Fibroblast of peridontal ligament (primary cell): ENCODE data around the gene AGRP.
"Not testable (repeated sequence)": the region's sequence is repeated elsewhere in the genome, so short reads cannot be mapped to it uniquely, and the experiment has no call there.

Experiments
- DNase-seq: peaks from one replicate; pipeline ENCODE4 v3.0.0-alpha.2; 2010; ENCODE audit errors: extremely low read depth

The AGRP gene, protein sequence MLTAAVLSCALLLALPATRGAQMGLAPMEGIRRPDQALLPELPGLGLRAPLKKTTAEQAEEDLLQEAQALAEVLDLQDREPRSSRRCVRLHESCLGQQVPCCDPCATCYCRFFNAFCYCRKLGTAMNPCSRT

DNA sequence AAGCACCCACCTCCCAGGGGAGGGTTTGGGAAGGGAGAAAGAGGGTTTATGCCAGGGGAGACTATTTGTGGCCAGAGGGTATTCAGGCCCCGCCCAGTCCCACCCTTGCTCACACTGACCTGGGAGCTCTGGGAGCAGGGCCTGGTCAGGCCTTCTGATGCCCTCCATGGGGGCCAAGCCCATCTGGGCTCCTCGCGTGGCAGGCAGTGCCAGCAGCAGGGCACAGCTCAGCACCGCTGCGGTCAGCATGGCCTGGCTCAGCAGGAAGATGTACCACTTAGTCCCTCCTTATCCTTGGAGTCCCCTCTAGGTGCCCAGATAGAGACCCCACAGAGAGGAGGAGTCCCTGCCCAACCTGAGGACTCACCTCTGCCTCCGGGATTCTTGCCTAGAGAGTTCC, at the start of gene AGRP:
TSS of gene AGRP (minus strand) at position 398 of the 400 bp plus-strand sequence. CDS start at position 249, 149 bp downstream.
- DNase-seq = no peak

DNA sequence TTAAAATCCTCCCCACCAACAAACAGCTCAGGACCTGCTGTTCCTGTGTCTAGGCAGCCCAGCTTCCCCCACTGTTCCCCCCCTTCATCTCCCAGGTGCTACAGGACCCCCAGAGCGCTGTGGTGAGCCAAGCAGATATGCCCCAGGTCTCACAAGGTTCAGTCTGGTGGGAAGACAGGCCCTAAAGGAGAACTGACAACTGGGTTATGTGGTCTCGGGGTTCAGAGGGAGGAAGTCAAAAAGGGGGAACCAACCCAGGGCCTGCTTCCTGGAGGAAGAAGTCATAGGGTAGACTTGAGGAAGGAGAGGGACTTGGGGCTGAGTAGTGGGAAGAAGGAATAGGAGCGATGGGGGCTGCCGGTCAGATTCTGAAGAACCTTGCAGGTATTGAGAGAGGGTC, 47.9 kb upstream of the AGRP start:
- DNase-seq = no peak

DNA sequence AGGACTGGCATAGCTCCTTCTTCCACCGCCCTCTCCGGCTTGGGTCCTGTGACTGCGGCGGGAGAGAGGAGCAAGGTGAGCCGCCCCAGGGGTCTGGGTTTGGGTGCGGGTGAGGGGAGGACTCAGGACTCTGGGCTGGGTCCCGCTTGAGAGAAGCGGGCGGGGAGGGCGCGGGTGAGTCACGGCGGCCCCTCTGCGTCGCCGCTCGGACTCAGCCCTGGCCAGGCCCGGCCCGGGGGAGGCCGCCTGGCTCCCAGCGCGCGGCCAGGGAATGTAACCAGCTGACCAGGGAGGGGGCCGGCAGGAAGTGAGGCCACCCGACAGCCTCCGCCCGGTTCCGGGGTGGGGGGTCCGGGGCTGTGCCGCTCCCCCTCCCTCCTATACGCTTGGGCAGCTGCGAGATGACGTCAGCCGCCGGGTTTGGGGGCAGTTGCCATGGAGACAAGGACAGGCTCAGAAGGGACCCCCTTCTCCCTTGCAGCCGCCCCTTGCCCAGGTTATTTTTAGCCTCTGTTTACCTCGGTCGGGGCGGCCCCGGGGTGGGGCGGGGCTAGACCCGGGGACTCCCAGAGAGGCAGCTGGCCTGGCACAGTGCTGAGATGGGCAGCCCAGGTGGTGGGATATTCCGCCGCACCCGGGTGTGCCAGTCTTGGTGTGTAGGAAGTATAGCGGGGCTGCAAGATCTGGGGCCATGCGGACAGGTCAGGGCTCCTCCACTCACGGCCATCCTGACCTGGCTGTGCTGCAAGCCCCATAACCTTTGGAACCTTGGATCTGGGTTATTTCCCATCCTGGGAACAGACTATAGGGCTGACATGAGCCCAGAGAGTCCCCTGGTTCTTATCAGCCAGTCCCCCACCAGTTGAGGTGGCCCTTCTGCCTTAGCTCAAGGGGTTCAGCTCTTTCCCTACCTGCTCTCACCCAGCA, 46.9 kb upstream of the AGRP start:
- peak; percentile 60 for DNase-seq

DNA sequence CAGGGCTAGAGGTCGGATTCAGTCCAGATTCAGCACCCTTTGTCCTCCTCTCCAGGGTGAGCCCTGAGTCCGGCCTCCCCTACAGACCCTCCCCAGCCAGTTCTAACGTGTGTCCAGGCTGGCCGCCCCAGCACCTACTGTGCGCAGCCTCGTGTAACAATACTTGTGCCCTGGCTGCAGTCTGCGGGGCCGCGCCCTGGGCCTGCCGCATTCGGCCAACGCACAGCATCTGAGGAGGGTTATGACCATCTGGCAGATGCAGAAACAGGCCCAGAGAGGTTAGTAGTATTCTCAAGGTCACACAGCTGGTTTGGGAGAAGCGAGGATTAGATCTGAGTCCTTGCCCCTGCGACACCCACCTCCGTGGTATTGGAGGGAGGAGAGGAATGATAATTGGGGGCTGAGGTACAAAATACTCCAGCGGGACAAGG, 46.2 kb upstream of the AGRP start:
- no peak for DNase-seq

DNA sequence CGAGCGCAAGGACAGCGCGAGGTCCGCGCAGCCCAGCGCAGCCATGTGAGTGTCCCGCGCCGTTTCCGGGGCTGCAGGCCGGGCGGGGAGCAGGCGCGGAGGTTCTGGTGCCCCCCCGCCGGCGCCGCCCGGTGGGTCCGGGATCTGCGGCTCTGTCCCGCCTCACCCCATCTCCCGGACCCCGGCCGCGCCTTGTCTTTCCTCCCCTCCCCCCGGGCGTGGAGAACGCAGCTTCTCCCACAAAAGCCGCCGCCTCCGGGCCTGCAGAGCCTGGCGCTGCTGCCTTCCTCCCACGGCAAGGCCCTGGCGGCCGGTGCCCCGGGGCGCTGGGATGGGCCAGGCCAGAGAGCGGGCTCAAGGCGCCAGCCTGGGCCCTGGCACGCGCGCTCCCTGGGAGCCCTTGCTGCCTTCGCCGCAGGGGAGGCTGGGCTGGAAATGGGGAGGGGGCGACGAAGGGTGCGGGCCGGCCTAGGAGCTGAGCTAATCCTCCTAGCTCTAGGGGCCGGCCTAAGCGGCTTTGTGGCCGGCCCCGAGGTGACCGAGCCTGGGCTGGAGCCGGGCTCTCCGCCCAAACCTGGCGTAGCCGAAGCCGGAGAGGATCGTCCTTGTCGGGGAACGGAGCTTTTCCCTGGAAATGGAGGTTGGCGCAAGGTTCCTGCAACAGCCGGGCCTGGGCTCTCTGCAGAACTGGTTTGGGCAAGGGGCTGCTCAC, 45.7 kb upstream of the AGRP start:
- no peak for DNase-seq

DNA sequence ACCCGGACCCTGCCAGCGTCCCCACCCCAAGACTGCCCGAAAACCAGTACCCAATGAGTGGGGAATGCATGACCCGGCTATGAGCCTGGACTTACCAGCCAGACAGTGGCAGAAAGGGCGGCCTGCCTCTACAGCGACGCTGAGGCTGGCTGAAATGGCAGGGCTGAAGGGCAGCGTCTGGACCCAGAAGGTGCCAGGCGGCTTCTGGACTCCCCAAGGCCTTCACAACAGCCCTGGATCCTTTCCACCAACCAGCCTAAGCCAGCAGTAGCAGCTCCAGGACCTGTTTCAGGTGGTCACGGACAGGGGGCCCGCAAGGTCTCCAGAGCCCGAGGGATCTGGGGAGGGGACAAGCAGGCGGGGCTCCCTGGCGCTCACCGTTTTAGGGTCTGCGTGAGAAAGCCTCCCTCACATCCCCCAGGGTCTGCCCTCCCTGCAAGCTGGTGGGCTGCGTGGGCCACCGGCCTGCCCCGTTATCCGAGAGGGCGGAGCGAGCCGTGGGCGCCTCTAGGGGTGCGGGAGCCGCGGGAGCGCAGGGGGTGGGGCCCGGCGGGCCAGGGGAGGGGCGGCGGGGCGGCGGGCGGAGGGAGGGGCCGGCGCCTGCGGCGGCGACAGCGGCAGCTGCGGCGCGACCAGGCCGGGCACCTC, 45.0 kb upstream of the AGRP start, which contains the start of gene RIPOR1:
TSS of gene RIPOR1 (plus strand) at position 608 of the 648 bp plus-strand sequence. CDS start 9,618 bp downstream, outside the sequence.
- no peak for DNase-seq

DNA sequence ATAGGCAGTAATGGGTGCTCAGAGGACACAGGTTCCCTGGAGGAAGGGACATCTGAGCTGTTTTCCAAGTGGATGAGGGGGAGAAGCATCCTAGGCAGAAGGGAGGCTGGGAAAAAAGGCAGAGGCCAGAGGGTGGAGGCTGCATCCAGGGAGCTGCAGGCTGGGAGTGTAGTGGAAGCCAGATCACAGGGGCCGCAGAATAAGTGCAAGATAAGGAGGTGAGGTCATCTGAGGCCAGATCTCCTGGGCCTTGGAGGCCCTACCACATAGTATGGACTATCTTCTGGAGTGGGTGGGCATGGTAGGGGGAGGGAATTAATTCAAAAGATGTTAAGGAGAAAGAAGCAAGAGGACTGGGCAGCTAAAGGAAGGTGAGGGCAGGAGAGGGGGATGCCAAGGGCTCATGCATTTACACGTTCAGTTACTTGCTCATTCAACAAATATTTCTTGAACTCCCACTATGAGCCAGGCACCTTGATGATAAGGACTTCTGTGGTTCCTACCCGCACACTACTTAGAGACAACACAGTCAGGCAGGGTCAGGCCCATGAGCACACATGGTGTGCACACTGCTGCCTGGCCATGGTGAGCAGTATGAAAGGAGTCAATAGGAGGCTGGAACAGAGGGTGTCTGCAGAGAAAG, 42.9 kb upstream of the AGRP start:
- no peak for DNase-seq

DNA sequence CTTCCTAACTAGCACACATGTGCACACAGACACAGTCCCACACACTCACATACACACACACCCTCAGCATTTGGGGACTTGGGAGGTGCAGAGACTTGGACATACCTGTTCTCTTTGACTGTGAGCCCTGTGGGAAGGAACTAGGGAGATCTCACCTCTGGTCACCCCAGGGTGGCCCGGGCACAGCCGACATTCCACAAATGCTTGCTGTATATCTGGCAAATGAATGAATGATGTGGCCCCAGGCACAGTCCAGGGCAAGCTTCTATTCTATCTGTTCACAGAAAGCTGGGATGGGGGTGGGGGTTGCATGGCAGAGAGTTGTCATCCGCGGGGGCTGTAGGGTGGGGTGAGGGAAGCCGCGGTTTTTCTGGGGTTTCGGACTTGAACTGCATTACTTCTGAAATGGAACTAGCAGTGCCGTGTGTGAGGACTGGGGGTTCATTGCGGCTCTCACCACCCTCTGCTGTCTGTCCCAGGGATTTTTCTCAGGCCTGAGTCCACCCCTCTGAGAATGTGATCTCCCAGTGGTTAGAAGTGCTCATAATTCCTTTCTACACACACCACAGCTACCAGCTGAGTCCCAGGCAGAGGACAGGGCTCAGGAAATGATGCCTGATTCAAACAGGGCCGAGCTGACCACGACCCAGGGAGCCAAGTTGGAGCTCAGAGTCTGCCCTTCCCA, 42.0 kb upstream of the AGRP start:
- DNase-seq = peak; percentile 54

DNA sequence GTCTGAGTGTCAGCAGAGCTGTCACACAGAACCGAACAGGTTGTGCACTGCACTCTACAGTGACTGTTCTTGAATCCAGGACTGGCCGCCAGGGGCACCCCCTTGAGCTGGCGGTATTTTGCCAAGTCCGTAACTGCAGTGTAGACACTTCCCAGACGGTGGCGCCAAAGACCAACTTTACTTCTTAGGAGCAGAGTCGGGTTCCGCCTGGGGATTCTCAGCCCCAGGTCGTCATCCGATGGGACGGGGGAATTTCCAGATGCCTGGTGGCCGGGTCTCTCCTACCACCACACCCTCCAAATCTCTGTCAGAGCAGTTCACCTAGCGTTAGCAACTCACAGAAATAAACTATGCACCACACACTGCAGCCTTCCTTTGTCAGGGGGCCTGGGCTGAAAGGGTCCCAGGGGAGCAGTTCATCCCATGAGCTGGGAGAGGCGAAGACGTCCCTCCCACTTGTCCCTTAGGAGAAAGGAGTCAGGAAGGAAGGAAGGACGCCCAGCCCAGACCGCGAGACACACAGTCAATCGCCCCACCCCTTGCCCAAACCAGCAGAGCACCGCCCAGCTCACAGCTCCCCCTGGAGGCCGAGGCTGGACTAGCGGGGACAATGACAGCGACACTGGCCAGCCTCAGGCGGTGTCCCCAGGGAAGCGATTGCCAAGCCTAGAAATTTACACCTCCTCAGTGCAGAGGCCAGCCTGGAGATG, 37.9 kb upstream of the AGRP start:
- DNase-seq = peak; percentile 96

DNA sequence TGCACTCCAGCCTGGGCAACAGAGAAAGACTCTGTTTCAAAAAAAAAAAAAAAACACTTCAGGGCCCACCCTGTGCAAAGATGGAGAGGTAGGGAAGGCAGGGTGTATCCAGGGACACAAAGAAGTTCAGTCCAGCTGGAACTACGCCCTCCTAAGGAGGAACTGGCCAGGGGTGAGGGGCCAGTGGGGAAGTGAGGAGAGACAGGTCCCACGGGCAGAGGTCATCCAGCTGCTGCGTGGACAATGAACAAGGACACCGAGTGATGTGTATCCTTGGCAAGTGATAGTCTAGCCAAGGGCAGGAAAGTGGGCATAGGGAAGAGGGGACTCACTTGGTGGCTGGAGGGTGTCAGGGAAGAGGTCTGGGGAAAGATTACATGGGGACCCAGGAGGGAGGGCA, 35.9 kb upstream of the AGRP start:
- DNase-seq = no peak

DNA sequence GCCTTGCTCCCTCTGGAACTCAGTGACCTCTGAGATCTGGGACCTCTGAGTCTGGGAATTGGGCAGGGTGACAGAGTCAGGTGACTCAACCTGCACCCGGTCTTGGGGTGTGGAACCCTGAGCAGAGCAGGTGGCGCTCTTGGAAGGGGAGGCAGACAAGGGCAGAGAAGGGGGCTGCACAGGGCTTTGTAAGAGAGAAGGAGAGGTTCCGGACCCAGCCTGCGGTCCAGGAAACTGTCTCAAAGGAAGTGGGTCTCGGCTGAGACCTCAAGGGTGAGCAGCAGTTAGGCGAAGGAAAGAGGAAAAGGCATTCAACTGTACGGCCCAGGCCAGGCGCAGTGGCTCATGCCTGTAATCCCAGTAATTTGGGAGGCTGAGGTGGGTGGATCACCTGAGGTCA, 35.3 kb upstream of the AGRP start:
- DNase-seq = no peak

DNA sequence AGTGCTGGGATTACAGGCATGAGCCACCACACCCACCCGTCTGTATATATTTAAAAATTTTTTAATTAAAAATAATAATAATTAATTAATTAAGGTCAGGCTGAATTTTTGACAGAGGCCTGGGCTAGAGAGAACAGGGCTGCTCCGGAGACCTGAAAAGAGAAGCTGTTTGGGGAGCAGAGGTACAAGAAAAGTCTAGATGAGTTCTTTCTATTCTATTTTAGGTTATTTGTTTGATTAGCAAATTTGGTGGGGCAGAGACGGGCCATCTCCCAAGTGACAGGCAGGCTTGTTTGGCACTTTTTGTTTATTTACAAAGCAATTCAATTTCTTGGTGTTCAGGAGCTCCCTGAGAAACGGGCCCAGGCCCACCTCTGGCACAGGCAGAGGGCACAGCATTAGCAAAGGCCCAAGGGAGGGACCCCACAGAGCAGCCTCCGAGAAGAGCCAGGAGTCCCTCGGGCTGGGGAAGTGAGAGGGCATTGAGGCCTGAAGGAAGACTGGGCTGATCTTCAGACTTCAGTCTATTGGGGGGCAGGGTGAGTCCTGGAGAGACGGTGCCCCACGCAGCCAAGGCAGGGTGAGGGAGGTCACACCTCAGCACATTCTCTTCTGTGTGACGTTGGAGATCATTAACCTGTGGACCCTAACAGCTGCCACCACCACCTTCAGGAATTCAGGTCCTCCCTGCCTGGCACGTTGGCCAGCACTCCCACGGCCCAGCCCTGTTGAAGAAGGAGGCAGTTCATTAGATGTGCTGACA, 34.5 kb upstream of the AGRP start:
- DNase-seq = no peak

DNA sequence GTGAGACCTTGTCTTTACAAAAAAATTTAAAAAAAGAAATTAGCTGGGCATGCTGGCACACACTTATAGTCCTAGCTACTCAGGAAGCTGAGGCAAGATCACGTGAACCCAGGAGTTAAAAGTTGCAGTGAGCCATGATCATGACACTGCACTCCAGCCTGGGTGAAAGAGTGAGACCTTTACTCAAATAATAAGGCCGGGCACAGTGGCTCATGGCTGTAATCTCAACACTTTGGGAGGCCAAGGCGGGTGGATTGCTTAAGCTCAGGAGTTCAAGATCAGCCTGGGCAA, 33.8 kb upstream of the AGRP start:
- DNase-seq = no peak

DNA sequence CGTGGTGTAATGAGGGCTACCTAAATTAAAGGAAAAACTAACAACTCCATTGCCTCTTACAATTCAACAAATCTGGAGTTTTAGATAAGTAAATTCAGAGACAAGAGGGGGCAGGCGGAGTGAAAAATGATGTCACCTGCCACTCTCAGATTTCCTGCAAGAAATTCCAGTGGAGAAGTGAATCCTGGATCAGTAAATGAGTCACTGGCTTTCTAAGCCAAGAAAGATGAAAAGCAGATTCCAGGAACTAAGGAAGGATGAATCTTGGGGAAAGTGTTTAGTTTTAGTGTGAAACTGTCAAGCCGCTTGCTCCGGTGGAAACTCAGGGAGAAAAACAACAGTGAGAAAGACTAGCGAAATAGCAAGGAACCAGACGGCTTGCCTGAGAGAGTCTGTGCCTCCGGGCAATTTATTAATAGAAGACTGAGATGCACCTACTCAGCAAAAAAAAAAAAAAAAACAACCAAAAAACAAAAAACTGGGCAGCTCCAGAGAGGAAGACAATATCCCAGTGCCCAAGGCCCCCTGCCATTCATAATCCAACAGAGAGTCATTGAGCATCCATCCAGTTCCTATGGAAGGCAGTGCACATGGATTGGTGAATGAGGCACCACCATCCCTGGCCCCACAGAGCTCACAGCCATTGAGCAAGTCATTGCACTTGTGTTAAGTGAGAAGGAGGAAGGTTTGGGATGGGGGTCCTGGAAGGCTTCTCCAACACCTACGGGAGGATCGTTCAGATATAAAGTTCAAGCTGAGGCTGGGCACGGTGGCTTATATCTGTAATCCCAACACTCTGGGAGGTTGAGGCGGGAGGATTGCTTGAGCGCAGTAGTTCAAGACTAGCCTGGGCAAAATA, 33.2 kb upstream of the AGRP start:
- peak; percentile 74 for DNase-seq

DNA sequence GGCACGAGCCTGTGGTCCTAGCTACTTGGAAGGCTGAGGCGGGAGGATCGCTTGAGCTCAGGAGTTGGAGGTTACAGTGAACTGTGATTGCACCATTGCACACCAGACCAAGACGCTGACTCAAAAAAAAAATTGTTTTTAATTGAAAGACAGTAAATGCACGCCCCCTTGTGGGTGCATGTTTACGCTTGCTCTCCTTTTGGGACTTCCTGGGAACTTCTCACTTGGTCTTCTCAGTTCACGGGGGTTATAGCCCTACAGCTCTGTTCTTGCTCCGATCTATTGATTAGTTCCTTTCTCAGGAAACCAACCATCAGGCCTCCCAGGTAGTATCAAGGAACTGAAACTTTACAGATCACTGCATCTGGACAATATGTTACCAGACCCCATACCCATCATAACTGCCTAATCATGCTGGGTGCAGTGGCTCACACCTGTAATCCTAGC, 31.1 kb upstream of the AGRP start:
- DNase-seq = peak; percentile 91

DNA sequence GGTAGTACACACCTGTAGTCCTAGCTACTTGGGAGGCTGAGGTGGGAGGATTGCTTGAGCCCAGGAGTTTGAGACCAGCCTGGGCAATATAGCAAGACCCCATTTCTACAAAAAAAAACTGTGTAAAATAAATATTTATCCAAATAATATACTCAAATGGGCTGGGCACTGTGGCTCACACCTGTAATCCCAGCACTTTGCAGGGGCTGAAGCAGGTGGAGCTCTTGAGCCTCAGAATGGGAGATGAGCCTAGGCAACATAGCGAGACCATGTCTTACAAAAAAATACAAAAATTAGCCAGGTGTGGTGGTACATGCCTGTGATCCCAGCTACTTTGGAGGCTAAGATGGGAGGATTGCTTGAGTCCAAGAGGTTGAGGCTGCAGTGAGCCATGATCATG, 30.5 kb upstream of the AGRP start:
- DNase-seq = not testable (repeated sequence)

DNA sequence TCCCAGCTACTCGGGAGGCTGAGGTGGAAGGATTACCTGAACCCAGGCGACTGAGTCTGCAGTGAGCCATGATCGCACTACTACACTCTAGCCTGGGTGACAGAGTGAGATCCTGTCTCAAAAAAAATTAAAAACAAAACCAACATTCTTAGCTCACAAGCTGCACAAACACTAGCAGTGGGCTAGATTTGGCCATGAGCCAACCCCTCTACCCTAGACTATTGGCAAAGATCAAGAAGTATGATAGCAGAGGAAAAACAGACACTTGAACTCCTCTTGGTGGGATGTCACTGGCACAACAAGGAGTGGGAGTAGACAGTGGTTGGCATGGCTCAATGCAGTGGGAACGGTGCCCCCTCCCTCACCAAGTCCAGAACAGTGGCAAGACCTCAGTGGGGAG, 25.7 kb upstream of the AGRP start:
- DNase-seq = no peak

DNA sequence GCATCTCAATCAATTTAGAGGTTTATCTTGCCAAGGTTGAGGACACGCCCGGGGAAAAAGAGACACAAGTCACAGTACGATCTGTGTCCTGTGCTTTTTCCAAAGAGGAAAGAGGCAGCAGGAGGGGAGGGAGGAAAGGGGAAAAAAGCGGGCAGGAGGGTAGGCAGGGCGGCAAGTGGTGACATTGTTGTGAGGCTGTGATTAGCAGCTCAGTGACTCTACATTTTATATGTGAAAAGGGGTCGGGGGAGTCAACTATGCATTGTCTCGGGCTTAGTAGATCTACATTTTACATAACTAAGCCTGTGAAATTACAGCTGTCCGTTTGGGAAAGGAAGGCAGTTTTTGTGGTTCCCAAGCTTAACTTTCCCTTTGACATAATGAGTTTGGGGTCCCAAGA, 23.1 kb upstream of the AGRP start:
- no peak for DNase-seq
